Lower leg skin (tissue), 4 donors: Measurements from ENCODE around the gene ATP6V0D1. TPM values are rescaled to one million over a fixed set of nuclear protein-coding genes. Genes with fewer than 3 reads are reported as not detected.

ENCODE experiments used
- DNase-seq, 2 donors: peaks; one replicate each; pipeline ENCODE4 v3.0.0-alpha.2; 2019; ENCODE audit warnings: low spot score in 2 of 2
- H3K4me3 ChIP-seq: fragments of 200-600 bp; sonication (generic); 2 replicates; pipeline ENCODE4 v1.5.1; 2017; ENCODE audit warnings: mild to moderate bottlenecking, low read depth; ENCODE audit not compliant: poor library complexity, severe bottlenecking
- CTCF ChIP-seq, 3 donors: fragments of 450-650 bp; IDR thresholded peaks; one replicate each; pipeline ENCODE4 v1.5.1; 2016; ENCODE audit warnings: antibody characterized with exemption in 3 of 3, mild to moderate bottlenecking in 3 of 3, moderate library complexity in 2 of 3
- POLR2A ChIP-seq, 2 donors: fragments of 450-650 bp; IDR thresholded peaks; one replicate each; pipeline ENCODE4 v1.6.1; 2016 to 2017; ENCODE audit warnings: antibody characterized with exemption in 2 of 2, mild to moderate bottlenecking in 1 of 2, moderate library complexity in 1 of 2
- WGBS, 2 donors: methylation state at CpG; one replicate each; pipeline ENCODE4 v1.1.5; 2018; 5-methylcytosine and 5-hydroxymethylcytosine counted together
- intact Hi-C: fragments of 100-400 bp; cut with DNase I; formaldehyde crosslinking; loops from one replicate; pipeline ENCODE4 v1.15.0; 2023; ENCODE audit warnings: low total_unique reads
- total RNA-seq, 4 donors: library from RNA; depleted of rRNA; stranded (reverse); fragments of >200 nt; gene quantifications; one replicate each; pipeline ENCODE4 v1.1.0, GENCODE V29; 2016

Gene ATP6V0D1
- total RNA-seq, 4 donors from 2014 or later = 114 to 141 (median 131) TPM

- no peak overlapping the region for H3K4me3 ChIP-seq
- intact Hi-C loops = loop anchor here (5.0 kb wide), 1 partner anchor 42 kb away; no protein-coding TSS in a partner anchor
- no peak for DNase-seq
- 51 to 57% methylated on average over 6 of the region's 6 CpGs for WGBS, 2 donors
- TF ChIP-seq CTCF (IDR thresholded peaks at IDR 0.05) (no peak), POLR2A (IDR thresholded peaks at IDR 0.05) (no peak)
Observed at GRCh38 chr16:67425061-67425460, 55.9 kb downstream of the ATP6V0D1 start.

GRCh38 chr16:67424261-67424615, 56.7 kb downstream of the ATP6V0D1 start:
- TF ChIP-seq POLR2A (IDR thresholded peaks at IDR 0.05) (no peak), CTCF (IDR thresholded peaks at IDR 0.05) (no peak)
- no peak overlapping the region for H3K4me3 ChIP-seq
- WGBS, 2 donors = 49 to 63% methylated on average over 5 of the region's 5 CpGs
- intact Hi-C loops = no loop called here
- no peak for DNase-seq

- WGBS, 2 donors = 51 to 57% methylated on average over 9 of the region's 9 CpGs
- intact Hi-C loops = no loop called here
- TF ChIP-seq CTCF (IDR thresholded peaks at IDR 0.05) (no peak), POLR2A (IDR thresholded peaks at IDR 0.05) (no peak)
- DNase-seq = no peak
- no peak overlapping the region for H3K4me3 ChIP-seq
Observed at GRCh38 chr16:67423611-67424260, 57.2 kb downstream of the ATP6V0D1 start.

- no peak for TF ChIP-seq CTCF (IDR thresholded peaks at IDR 0.05)
- TF ChIP-seq POLR2A (IDR thresholded peaks at IDR 0.05) = no peak
- 90 to 94% methylated on average over 5 of the region's 5 CpGs for WGBS, 2 donors
- no peak overlapping the region for H3K4me3 ChIP-seq
- no peak for DNase-seq
- intact Hi-C loops = no loop called here
Observed at GRCh38 chr16:67423015-67423414, 57.9 kb downstream of the ATP6V0D1 start.

- intact Hi-C loops = no loop called here
- no peak for DNase-seq
- no peak for TF ChIP-seq CTCF (IDR thresholded peaks at IDR 0.05)
- H3K4me3 ChIP-seq = no peak overlapping the region
- 69 to 71% methylated on average over 4 of the region's 4 CpGs for WGBS, 2 donors
Observed at GRCh38 chr16:67421030-67421429, 59.9 kb downstream of the ATP6V0D1 start.

- TF ChIP-seq POLR2A (IDR thresholded peaks at IDR 0.05) (no peak), CTCF (IDR thresholded peaks at IDR 0.05) (no peak)
- WGBS, 2 donors = 60 to 67% methylated on average over 3 of the region's 3 CpGs
Observed at GRCh38 chr16:67419931-67420330, 61.0 kb downstream of the ATP6V0D1 start.

More at GRCh38 chr16:67419931-67420330, 61.0 kb downstream of the ATP6V0D1 start:
- no peak for DNase-seq
- intact Hi-C loops = no loop called here
- H3K4me3 ChIP-seq = no peak overlapping the region
